HG02870 (cell line): ENCODE measurements around the gene PDRG1.

Source experiments
- ATAC-seq: cut with Tn5 transposase; IDR thresholded peaks from one replicate; pipeline ENCODE4 v1.9.1; 2021; ENCODE audit warnings: mild to moderate bottlenecking, moderate library complexity; ENCODE audit not compliant: unreplicated experiment

Gene PDRG1

DNA sequence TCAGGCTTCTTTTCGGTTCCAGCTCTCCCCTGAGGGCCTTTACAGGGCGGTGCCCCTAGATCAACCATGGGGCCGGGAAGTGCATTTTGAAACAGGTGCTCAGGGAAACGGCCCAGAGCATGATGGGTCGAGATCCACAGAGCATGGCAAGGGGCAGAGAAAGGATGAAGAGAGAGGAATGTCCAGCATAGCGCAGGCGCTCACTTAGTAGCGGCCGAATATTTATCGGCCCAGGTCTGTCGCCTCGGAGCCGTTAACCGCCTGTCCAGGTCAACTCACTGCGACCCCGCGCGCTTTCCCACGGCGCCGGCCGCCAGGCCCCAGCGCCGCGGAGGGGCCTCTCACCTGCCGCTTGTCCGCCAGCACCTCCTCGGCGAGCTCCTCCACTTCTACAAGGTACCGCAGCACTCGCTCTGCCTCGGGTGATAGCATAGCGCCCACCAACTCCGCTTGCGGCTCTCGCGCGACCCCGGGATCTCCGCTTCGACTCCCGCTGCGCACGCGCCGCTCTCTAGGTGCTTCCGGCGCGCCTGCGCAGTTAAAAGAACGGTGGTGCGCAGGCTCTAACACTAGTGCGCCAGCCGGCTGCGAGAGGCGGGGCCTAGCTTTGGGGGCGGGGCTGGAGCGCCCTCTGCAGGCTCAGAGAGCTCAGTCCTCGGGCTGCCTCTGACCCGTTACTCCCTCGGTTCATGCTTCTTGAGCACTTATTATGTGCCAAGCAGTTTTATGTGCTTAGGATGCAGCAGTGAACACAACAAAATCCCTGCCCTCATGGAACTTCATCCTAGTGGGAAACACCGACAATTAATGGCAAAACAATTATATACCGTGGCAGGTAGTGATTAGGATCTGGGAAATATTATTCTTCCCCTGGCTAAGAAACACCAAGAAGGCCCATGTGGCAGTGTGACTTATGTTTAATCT is at the start of gene PDRG1:
Gene PDRG1 (minus strand): TSS at position 517 of the 924 bp plus-strand sequence. CDS start 85 bp downstream, at position 432.
- ATAC-seq, result peak; percentile 96

DNA sequence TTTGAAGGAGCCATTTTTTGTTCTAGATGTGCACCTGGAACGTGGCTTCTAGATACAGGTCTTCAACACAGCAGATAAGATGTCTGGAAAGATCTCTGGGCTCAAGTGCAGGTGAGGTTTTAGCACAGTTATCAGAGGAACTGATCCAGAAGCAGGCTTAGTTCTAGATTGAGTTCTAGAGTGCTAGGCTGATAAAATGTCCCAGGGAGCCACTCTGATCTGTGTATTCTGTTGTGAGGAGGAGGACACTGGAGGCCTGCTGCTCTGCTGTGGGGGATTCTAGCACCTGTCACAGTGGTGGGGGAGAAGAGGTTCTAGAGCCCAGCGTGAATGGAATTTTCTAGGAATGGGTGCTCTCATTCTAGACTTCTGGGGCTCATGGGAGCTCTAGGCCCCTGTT is 46.4 kb upstream of the PDRG1 start:
- ATAC-seq, result no peak

GRCh38 chr20:31996996-31997395 is 45.1 kb upstream of the PDRG1 start:
- ATAC-seq, result no peak

- ATAC-seq, result no peak
Observed at GRCh38 chr20:31992086-31992485, 40.2 kb upstream of the PDRG1 start.

DNA sequence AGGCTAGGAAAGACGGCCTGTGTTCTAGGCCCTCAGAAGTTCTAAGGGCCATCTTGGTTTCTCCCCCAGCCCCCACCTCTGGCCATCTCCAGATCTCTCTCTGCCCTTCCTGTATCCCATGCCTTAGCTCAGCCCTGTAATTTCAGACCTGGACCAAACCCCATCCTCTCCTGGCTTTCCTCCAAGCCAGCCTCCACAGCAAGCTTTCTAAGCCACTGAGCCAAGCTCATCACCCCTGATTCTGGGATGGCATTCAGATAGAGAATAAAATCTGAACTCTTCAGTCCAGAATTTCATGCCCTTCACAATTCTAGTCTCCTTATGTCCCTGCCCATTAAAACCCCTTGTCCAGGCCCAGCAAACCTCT is 39.5 kb upstream of the PDRG1 start:
- no peak for ATAC-seq

GRCh38 chr20:31990641-31991338 is 38.9 kb upstream of the PDRG1 start:
- no peak for ATAC-seq

- ATAC-seq, result no peak
Observed at GRCh38 chr20:31989030-31989645, 37.3 kb upstream of the PDRG1 start.

DNA sequence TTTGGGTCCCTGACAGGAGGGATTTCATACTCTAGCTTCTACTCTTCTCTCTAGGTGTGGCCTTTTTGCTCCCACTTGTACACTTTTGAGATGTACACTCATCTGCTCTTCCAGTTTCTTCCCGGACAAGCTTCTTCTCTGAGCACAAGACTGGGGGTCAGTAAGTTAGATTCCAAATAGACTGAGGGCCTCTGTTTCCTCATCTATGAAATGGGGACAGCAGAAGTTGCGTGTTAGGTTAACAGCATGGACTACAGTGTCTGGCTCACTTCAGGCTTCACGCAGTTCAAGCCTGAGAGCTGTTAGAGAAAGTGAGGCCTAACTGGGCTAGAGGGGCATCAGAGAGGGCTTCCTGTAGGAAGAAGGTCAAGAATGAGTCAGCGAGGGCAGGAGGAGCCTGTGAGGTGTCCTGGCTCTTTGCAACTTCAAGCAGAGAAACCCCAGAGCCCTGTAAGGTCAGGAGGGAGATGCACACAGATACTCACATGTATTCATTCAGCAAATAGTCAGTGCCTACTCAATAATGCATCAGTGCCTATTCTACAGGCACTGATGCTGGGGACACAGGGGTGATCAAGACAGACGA is 36.7 kb upstream of the PDRG1 start:
- no peak for ATAC-seq

DNA sequence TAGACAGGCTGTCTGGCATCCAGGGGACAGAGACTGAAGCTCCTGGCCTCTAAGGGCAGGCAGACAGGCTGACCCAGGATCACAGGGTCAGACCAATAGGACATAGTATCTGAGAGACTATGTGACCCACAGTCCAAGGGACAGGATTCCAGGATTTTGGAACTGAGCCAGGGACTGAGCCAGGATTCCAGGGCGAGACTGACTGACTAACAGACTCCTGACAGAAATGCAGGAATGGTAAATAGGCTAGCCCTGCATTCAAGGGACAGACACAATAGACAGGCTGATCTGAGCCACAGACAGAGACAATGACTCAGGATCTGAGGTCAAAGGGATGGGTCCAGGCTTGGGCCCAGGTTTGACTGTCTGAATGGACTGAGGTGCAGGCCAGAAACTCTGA is 35.9 kb upstream of the PDRG1 start:
- no peak for ATAC-seq

- no peak for ATAC-seq
Observed at GRCh38 chr20:31984981-31985471, 33.2 kb upstream of the PDRG1 start.

DNA sequence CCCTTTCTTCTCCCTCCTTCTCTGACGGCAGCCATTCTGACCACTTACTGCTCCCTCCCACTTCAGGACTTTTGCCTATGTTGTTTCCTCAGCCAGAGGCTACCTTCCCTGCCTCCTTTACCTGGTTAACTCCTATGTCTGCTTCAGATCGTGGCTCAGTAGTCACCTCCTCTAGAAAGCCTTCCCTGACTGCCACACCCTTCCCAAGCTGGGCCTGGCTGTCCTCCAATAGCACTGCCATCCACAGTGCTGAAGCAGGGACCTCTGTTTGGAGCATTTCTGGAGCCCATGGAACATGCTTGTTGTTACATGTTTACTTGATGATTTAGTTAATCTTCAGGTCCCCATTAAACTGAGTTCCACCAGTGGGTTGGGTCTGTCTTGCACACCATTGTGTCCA is 29.9 kb upstream of the PDRG1 start:
- no peak for ATAC-seq

- ATAC-seq, result no peak
Observed at GRCh38 chr20:31979713-31980426, 28.0 kb upstream of the PDRG1 start.

- no peak for ATAC-seq
Observed at GRCh38 chr20:31977080-31977479, 25.2 kb upstream of the PDRG1 start.

GRCh38 chr20:31975874-31976273 is 24.0 kb upstream of the PDRG1 start:
- ATAC-seq, result no peak

DNA sequence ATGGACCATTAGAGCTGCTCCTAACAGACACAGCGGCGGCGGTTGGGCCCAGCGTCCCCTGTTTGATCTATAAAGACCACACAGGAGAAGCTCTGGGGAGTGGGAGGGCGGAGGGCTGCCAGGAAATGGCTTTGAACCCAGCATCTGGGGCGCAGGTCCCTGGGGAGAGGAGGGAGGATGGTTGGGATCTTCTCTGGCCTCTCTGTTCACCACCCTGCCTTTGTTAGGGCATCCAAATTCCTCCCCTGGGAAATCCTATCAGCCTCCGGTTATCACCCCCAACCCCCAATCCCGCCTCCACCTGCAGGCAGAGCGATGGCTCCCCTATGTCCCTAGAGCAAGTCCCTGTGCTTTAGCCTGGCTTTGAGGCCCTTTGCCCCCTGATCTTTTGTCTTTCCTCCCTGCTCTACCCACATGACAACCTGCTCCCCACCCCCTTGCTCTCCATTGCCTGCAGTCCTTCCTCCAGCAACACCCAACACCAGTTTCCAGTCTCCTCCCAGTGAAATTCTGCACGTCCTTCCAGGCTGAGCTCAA is 23.2 kb upstream of the PDRG1 start:
- no peak for ATAC-seq

- ATAC-seq, result no peak
Observed at GRCh38 chr20:31974296-31974695, 22.4 kb upstream of the PDRG1 start.

GRCh38 chr20:31972471-31973021 is 20.7 kb upstream of the PDRG1 start:
- ATAC-seq, result no peak

DNA sequence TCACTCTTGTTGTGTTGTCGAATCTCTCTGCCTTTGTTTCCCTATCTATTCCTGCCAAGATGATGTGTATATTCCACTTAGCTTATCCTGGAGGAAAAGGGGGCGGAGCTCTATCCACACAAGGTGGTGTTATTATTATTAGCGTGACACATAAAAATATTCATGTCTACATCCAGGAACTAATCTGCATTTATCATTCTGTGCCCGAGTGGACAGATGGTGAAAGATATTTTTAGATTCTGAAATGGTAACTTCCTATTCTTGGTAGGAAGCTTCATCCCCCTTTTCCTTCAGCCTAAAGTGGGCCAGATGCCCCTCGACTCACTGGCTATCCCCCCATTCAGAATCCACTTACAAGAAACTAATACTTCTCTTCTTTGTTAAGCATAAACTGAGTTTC is 18.1 kb upstream of the PDRG1 start:
- ATAC-seq, result no peak

- ATAC-seq, result no peak
Observed at GRCh38 chr20:31968291-31969126, 16.7 kb upstream of the PDRG1 start.
